CD4-positive, alpha-beta T cell (primary cell): Measurements from ENCODE around the gene ATP11A. TPM values are rescaled to one million over a fixed set of nuclear protein-coding genes. Genes with fewer than 3 reads are reported as not detected.

Experiments used
- ATAC-seq: fragments of 200-7000 bp; cut with Tn5 transposase; one replicate; pipeline ENCODE4 v1.10.0; 2022; ENCODE audit warnings: mild to moderate bottlenecking; ENCODE audit not compliant: poor library complexity
- CTCF ChIA-PET: fragments of 350-600 bp; sonication (Branson Sonifier 250); formaldehyde crosslinking; loops from one replicate; lab custom pipeline; 2021; ENCODE audit warnings: antibody characterized with exemption, inconsistent platforms; lab: Charles Lee
- POLR2A ChIA-PET: fragments of 350-600 bp; sonication (Branson Sonifier 250); formaldehyde crosslinking; loops from one replicate; lab custom pipeline; 2021; ENCODE audit warnings: antibody characterized with exemption, inconsistent platforms; lab: Charles Lee
- DNase-seq, 14 experiments: peaks; one replicate each; pipeline ENCODE4 v3.0.0-alpha.2; 2013 to 2020; ENCODE audit warnings: mixed read lengths in 2 of 14
- H3K27ac ChIP-seq, 2 donors: one replicate each; pipeline versions ENCODE4 v1.5.1 to v1.7.0; 2013; ENCODE audit warnings: low read length in 2 of 2, low read depth in 1 of 2, mild to moderate bottlenecking in 1 of 2
- H3K27me3 ChIP-seq, 2 experiments: 1 replicate in 1 of 2; 2 replicates in 1 of 2; pipeline versions ENCODE4 v1.6.1 to v1.7.0; 2013; ENCODE audit warnings: low read length in 2 of 2, control low read depth in 1 of 2, mild to moderate bottlenecking in 1 of 2, moderate library complexity in 1 of 2; ENCODE audit not compliant: insufficient read depth in 2 of 2, control insufficient read depth in 1 of 2
- H3K36me3 ChIP-seq: one replicate; pipeline ENCODE4 v1.6.1; 2013; ENCODE audit warnings: low read length, control low read depth; ENCODE audit not compliant: insufficient read depth
- H3K4me1 ChIP-seq: one replicate; pipeline ENCODE4 v1.6.1; 2013; ENCODE audit warnings: low read length, control low read depth; ENCODE audit not compliant: insufficient read depth
- H3K4me3 ChIP-seq: one replicate; pipeline ENCODE4 v1.5.1; 2013; ENCODE audit warnings: mild to moderate bottlenecking, low read length, moderate library complexity
- H3K9me3 ChIP-seq, 2 experiments: 1 replicate in 1 of 2; 2 replicates in 1 of 2; pipeline versions ENCODE4 v1.6.1 to v1.7.0; 2013; ENCODE audit warnings: low read length in 2 of 2, mild to moderate bottlenecking in 2 of 2, control low read depth in 1 of 2, moderate library complexity in 1 of 2; ENCODE audit not compliant: control insufficient read depth in 1 of 2, insufficient read depth in 1 of 2
- H3K27ac Mint-ChIP-seq: one replicate; pipeline ENCODE4 v1.8.0; 2020; ENCODE audit warnings: mixed read lengths
- H3K27me3 Mint-ChIP-seq: one replicate; pipeline ENCODE4 v1.8.0; 2021; ENCODE audit warnings: mixed read lengths
- H3K36me3 Mint-ChIP-seq: one replicate; pipeline ENCODE4 v1.8.0; 2021; ENCODE audit warnings: low read depth, mixed read lengths
- H3K4me1 Mint-ChIP-seq: one replicate; pipeline ENCODE4 v1.8.0; 2021; ENCODE audit warnings: low read depth, mixed read lengths
- H3K4me3 Mint-ChIP-seq: one replicate; pipeline ENCODE4 v1.8.0; 2020; ENCODE audit warnings: mild to moderate bottlenecking, mixed read lengths
- H3K9me3 Mint-ChIP-seq: one replicate; pipeline ENCODE4 v1.8.0; 2020; ENCODE audit warnings: mixed read lengths
- intact Hi-C, 2 experiments: fragments of 100-400 bp; cut with DNase I in 1 of 2; cut with micrococcal nuclease in 1 of 2; formaldehyde crosslinking; loops; one replicate each; pipeline versions ENCODE4 v1.15.1 to v1.9.0; 2023 to 2025; cut with DNase I, micrococcal nuclease
- total RNA-seq, 174 experiments: library from RNA in 2 of 174; stranded (reverse) in 2 of 174; gene quantifications; one replicate each; pipeline ENCODE4 v1.2.3 and lab custom pipeline; 2021 to 2026
- TF ChIP-seq, protein P1 (sequence below): fragments of 200-600 bp; IDR thresholded peaks from one replicate; pipeline ENCODE4 v1.8.0; 2022; ENCODE audit warnings: antibody characterized with exemption, mild to moderate bottlenecking

The ATP11A gene
- total RNA-seq, 2 experiments from 2014 or later = 56.7 to 66.8 TPM

DNA sequence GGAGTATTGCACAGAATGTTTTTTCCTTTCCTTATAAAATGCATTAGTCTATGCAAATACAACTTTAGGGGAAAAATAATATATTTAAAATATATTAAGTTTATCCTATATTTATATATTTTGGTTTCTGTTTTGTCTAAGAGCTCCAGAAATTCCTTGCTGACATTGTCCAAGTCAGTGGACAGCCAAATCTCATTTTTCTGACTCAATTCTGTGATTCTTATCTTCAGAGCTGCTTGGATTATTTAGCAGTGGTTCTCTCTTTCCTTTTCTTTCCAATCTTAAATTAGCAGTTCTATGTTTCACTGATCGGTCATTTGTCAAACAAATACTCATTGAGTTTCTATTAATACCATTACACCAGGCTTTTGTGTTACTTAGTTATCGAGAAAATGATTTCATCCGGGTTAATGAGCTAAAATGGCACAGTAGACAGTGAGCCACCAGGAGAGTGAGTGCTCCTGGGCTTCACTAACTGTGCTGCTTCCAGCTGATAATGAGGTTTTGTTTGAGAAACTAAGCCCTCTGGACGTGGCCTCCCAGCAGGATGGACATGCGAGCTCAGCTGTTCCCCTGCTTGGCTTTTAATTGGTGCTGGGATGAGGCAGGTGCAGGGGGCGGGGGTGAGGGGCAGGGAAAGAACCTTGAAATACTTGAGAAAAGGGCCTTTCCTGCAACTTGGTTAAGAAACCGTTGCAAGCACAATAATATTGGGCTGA is 44.0 kb downstream of the ATP11A start:
- Mint-ChIP-seq H3K9me3 (no peaks in the 10 kb centered on the region), H3K27ac (no peak overlapping the region), H3K27me3 (no peaks in the 10 kb centered on the region), H3K4me3 (no peak overlapping the region), H3K4me1 (peaks cover 8% of the 10 kb centered on the region), H3K36me3 (no peaks in the 10 kb centered on the region)
- TF ChIP-seq, protein P1, sequence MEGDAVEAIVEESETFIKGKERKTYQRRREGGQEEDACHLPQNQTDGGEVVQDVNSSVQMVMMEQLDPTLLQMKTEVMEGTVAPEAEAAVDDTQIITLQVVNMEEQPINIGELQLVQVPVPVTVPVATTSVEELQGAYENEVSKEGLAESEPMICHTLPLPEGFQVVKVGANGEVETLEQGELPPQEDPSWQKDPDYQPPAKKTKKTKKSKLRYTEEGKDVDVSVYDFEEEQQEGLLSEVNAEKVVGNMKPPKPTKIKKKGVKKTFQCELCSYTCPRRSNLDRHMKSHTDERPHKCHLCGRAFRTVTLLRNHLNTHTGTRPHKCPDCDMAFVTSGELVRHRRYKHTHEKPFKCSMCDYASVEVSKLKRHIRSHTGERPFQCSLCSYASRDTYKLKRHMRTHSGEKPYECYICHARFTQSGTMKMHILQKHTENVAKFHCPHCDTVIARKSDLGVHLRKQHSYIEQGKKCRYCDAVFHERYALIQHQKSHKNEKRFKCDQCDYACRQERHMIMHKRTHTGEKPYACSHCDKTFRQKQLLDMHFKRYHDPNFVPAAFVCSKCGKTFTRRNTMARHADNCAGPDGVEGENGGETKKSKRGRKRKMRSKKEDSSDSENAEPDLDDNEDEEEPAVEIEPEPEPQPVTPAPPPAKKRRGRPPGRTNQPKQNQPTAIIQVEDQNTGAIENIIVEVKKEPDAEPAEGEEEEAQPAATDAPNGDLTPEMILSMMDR = no peak
- Histone ChIP-seq H3K4me1 (peaks cover 8% of the 10 kb centered on the region), H3K36me3 (no peaks in the 10 kb centered on the region), H3K9me3 (no peaks in the 10 kb centered on the region), H3K4me3 (no peak overlapping the region), H3K27ac (no peak overlapping the region), H3K27me3 (no peaks in the 10 kb centered on the region)
- ChIA-PET POLR2A (no interaction called here), CTCF (no interaction called here)
- ATAC-seq (no peak), DNase-seq (no peak)
- intact Hi-C loops = no loop called here

DNA sequence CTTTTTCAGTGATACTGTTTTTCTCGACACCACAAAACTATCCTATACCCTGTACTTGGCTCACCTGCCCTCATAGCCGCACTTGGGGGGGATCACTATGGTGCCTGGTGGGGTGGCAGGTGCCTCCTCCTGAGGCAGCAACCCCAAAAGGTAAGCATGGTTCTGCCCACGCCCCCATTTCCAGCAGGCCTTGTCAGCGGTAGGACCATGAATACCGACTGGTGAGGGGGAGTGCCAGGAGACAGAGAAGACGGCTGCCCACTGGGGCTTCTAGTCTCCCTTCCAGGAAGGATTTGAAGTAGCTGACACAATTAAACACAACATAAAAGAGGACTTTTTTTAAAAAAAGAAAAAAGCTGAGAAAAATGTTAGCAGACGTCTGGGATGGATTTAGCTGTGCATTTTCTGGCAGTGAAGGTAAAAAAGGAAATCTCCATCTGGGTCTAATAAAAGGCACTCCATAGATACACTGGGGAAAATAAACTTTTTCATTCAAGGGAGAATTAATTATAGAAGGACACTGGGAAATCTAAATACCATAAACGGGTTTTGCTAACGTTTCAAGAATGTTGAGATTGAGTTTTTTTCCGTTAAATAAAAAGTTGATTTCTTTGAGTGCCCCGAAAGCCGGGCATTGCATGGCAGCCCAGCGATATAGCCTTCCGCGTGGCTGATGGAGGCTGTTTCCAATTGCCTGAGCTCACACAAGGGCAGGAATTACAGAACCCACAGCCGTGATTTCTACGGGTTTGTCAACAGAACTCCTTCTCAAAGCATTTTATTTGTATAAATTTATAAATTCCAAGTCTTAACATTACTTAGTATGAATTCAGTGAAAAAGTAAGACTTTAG is 45.1 kb downstream of the ATP11A start:
- ChIA-PET POLR2A (no interaction called here), CTCF (no interaction called here)
- Histone ChIP-seq H3K27me3 (no peaks in the 10 kb centered on the region), H3K4me3 (no peak overlapping the region), H3K9me3 (no peaks in the 10 kb centered on the region), H3K36me3 (no peaks in the 10 kb centered on the region), H3K4me1 (peaks cover 8% of the 10 kb centered on the region), H3K27ac (no peak overlapping the region)
- no peak overlapping the region for H3K27ac Mint-ChIP-seq
- ATAC-seq = no peak
- TF ChIP-seq, protein P1 = no peak
- intact Hi-C loops = no loop called here
- H3K4me3 Mint-ChIP-seq = no peak overlapping the region
- no peak for DNase-seq
- peaks cover 15% of the 10 kb centered on the region for H3K4me1 Mint-ChIP-seq
- no peaks in the 10 kb centered on the region for H3K9me3 Mint-ChIP-seq
- H3K36me3 Mint-ChIP-seq = no peaks in the 10 kb centered on the region
- no peaks in the 10 kb centered on the region for H3K27me3 Mint-ChIP-seq

DNA sequence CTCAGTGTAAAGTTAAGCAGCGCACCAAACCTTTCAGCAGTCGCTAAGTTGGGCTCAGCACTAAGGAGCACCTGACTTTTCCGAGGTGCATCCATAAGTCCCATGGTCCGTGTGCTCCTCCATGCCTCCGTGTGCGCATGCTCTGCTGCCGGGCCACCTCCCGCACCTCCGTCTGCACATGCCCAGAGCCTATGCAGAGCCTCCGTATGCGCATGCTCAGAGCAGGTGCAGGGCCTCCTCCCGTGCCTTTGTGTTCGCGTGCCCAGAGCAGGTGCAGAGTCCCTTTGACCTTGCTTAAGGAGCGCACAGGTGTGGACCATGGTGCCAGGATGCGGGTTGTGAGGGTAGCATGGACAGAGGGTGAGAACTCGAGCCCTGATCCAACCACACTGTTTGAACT is 46.0 kb downstream of the ATP11A start:
- Histone ChIP-seq H3K9me3 (no peaks in the 10 kb centered on the region), H3K4me1 (peaks cover 3% of the 10 kb centered on the region), H3K36me3 (no peaks in the 10 kb centered on the region), H3K27me3 (no peaks in the 10 kb centered on the region), H3K4me3 (no peak overlapping the region), H3K27ac (no peak overlapping the region)
- ATAC-seq (no peak), DNase-seq (no peak)
- Mint-ChIP-seq H3K27ac (no peak overlapping the region), H3K9me3 (no peaks in the 10 kb centered on the region), H3K27me3 (no peaks in the 10 kb centered on the region), H3K4me3 (no peak overlapping the region), H3K4me1 (peaks cover 19% of the 10 kb centered on the region), H3K36me3 (no peaks in the 10 kb centered on the region)
- intact Hi-C loops = no loop called here
- TF ChIP-seq, protein P1 = no peak
- CTCF ChIA-PET = no interaction called here
- POLR2A ChIA-PET = no interaction called here
